Mononuclear cell (primary cell): ENCODE data around the gene ADAMTS2. TPM values are rescaled to one million over a fixed set of nuclear protein-coding genes. Genes with fewer than 3 reads are reported as not detected.

Source experiments
- H3K27me3 ChIP-seq: 2 replicates; pipeline ENCODE4 v1.6.0; 2011; ENCODE audit warnings: low read length, control low read depth; ENCODE audit not compliant: insufficient read depth
- H3K4me1 ChIP-seq: 2 replicates; pipeline ENCODE4 v1.5.1; 2011; ENCODE audit warnings: mild to moderate bottlenecking, low read length, control low read depth; ENCODE audit not compliant: insufficient read depth
- H3K4me3 ChIP-seq: 2 replicates; pipeline ENCODE4 v1.5.1; 2011; ENCODE audit warnings: mild to moderate bottlenecking, low read length, moderate library complexity
- H3K9me3 ChIP-seq: 2 replicates; pipeline ENCODE4 v1.5.1; 2011; ENCODE audit warnings: low read depth, mild to moderate bottlenecking, control low read depth, low read length
- total RNA-seq: library from RNA; depleted of rRNA; stranded (reverse); fragments of >200 nt; gene quantifications from one replicate; pipeline ENCODE4 v1.2.3, GENCODE V29; 2012

ADAMTS2 gene
- total RNA-seq, 1 donor = 0.21 TPM

GRCh38 chr5:179195561-179196404, 149.5 kb downstream of the ADAMTS2 start:
- Histone ChIP-seq H3K27me3 (no peaks in the 10 kb centered on the region), H3K4me1 (no peaks in the 10 kb centered on the region), H3K9me3 (no peaks in the 10 kb centered on the region), H3K4me3 (no peak overlapping the region)

- H3K4me1 ChIP-seq = no peaks in the 10 kb centered on the region
- no peak overlapping the region for H3K4me3 ChIP-seq
- no peaks in the 10 kb centered on the region for H3K27me3 ChIP-seq
- H3K9me3 ChIP-seq = no peaks in the 10 kb centered on the region
Observed at GRCh38 chr5:179194941-179195381, 150.3 kb downstream of the ADAMTS2 start.

- no peaks in the 10 kb centered on the region for H3K27me3 ChIP-seq
- no peak overlapping the region for H3K4me3 ChIP-seq
- no peaks in the 10 kb centered on the region for H3K4me1 ChIP-seq
- no peaks in the 10 kb centered on the region for H3K9me3 ChIP-seq
Observed at GRCh38 chr5:179194201-179194910, 150.9 kb downstream of the ADAMTS2 start.

GRCh38 chr5:179193746-179194145, 151.5 kb downstream of the ADAMTS2 start:
- Histone ChIP-seq H3K27me3 (no peaks in the 10 kb centered on the region), H3K9me3 (no peaks in the 10 kb centered on the region), H3K4me1 (no peaks in the 10 kb centered on the region), H3K4me3 (no peak overlapping the region)

- H3K9me3 ChIP-seq = no peaks in the 10 kb centered on the region
- no peaks in the 10 kb centered on the region for H3K4me1 ChIP-seq
- H3K27me3 ChIP-seq = no peaks in the 10 kb centered on the region
- no peak overlapping the region for H3K4me3 ChIP-seq
Observed at GRCh38 chr5:179192891-179193470, 152.3 kb downstream of the ADAMTS2 start.

- Histone ChIP-seq H3K27me3 (no peaks in the 10 kb centered on the region), H3K9me3 (no peaks in the 10 kb centered on the region), H3K4me1 (no peaks in the 10 kb centered on the region), H3K4me3 (no peak overlapping the region)
Observed at GRCh38 chr5:179192185-179192890, 152.9 kb downstream of the ADAMTS2 start.

GRCh38 chr5:179191506-179192184, 153.6 kb downstream of the ADAMTS2 start:
- Histone ChIP-seq H3K27me3 (no peaks in the 10 kb centered on the region), H3K9me3 (no peaks in the 10 kb centered on the region), H3K4me3 (no peak overlapping the region), H3K4me1 (no peaks in the 10 kb centered on the region)

- H3K27me3 ChIP-seq = no peaks in the 10 kb centered on the region
- no peaks in the 10 kb centered on the region for H3K9me3 ChIP-seq
- no peak overlapping the region for H3K4me3 ChIP-seq
- H3K4me1 ChIP-seq = no peaks in the 10 kb centered on the region
Observed at GRCh38 chr5:179190851-179191505, 154.3 kb downstream of the ADAMTS2 start.

- no peaks in the 10 kb centered on the region for H3K4me1 ChIP-seq
- no peak overlapping the region for H3K4me3 ChIP-seq
- no peaks in the 10 kb centered on the region for H3K9me3 ChIP-seq
- H3K27me3 ChIP-seq = no peaks in the 10 kb centered on the region
Observed at GRCh38 chr5:179188636-179189035, 156.6 kb downstream of the ADAMTS2 start.

- H3K4me3 ChIP-seq = no peak overlapping the region
- no peaks in the 10 kb centered on the region for H3K4me1 ChIP-seq
- H3K9me3 ChIP-seq = no peaks in the 10 kb centered on the region
- no peaks in the 10 kb centered on the region for H3K27me3 ChIP-seq
Observed at GRCh38 chr5:179187681-179188575, 157.3 kb downstream of the ADAMTS2 start.

GRCh38 chr5:179187229-179187678, 158.0 kb downstream of the ADAMTS2 start:
- Histone ChIP-seq H3K9me3 (no peaks in the 10 kb centered on the region), H3K4me1 (no peaks in the 10 kb centered on the region), H3K4me3 (no peak overlapping the region), H3K27me3 (no peaks in the 10 kb centered on the region)

- Histone ChIP-seq H3K9me3 (no peaks in the 10 kb centered on the region), H3K4me3 (no peak overlapping the region), H3K4me1 (no peaks in the 10 kb centered on the region), H3K27me3 (no peaks in the 10 kb centered on the region)
Observed at GRCh38 chr5:179186801-179187200, 158.5 kb downstream of the ADAMTS2 start.

GRCh38 chr5:179185941-179186411, 159.3 kb downstream of the ADAMTS2 start:
- no peak overlapping the region for H3K4me3 ChIP-seq
- no peaks in the 10 kb centered on the region for H3K27me3 ChIP-seq
- H3K9me3 ChIP-seq = no peaks in the 10 kb centered on the region
- no peaks in the 10 kb centered on the region for H3K4me1 ChIP-seq
